H1 (cell line): ENCODE results near the gene MYCBPAP. TPM values are rescaled to one million over a fixed set of nuclear protein-coding genes. Genes with fewer than 3 reads are reported as not detected.

Source experiments
- CHD2 ChIP-seq: IDR thresholded peaks from 2 replicates; pipeline ENCODE4 v1.6.1; 2012; ENCODE audit warnings: low read length, improper control_type of control experiment
- CREB1 ChIP-seq: IDR thresholded peaks from 2 replicates; pipeline ENCODE4 v1.6.1; 2012; ENCODE audit warnings: inconsistent platforms
- CTBP2 ChIP-seq: IDR thresholded peaks from 2 replicates; pipeline ENCODE4 v1.7.0; 2011; ENCODE audit warnings: borderline replicate concordance, mild to moderate bottlenecking, moderate library complexity, mixed read lengths, low read length; ENCODE audit not compliant: insufficient read depth, insufficient read length
- GABPA ChIP-seq: IDR thresholded peaks from 2 replicates; pipeline ENCODE4 v1.6.1; 2011; ENCODE audit warnings: mild to moderate bottlenecking, low read length, moderate library complexity, borderline replicate concordance; ENCODE audit not compliant: insufficient read depth
- KDM4A ChIP-seq: IDR thresholded peaks from one replicate; pipeline ENCODE4 v1.7.1; 2012; ENCODE audit warnings: low read depth, mild to moderate bottlenecking, moderate library complexity, low read length, inconsistent platforms; ENCODE audit not compliant: severe bottlenecking
- POLR2A ChIP-seq, 2 experiments: IDR thresholded peaks; 1 replicate in 1 of 2; 2 replicates in 1 of 2; pipeline ENCODE4 v1.6.1; 2011; ENCODE audit warnings: low read depth in 2 of 2, low read length in 2 of 2, mild to moderate bottlenecking in 2 of 2; ENCODE audit errors: control extremely low read depth in 1 of 2
- SIX5 ChIP-seq: IDR thresholded peaks from 2 replicates; pipeline ENCODE4 v1.6.1; 2011; ENCODE audit warnings: mild to moderate bottlenecking, low read depth, low read length
- SRF ChIP-seq: IDR thresholded peaks from 2 replicates; pipeline ENCODE4 v1.6.1; 2011; ENCODE audit warnings: mild to moderate bottlenecking, low read depth, low read length, moderate library complexity
- polyA plus RNA-seq, 7 experiments: library from polyadenylated mRNA; depleted of rRNA in 3 of 7; stranded (reverse) in 5 of 7; unstranded in 2 of 7; fragments of >200 nt in 5 of 7; fragments of 200-250 nt in 2 of 7; gene quantifications; 1 replicate in 5 of 7; 2 replicates in 1 of 7; 4 replicates in 1 of 7; pipeline versions ENCODE4 v1.2.1 to v1.2.3, GENCODE V29; 2011 to 2013; ENCODE audit warnings: missing spikeins in 2 of 7, mixed read lengths in 2 of 7
- total RNA-seq: library from RNA; stranded (reverse); fragmentation: NEBNext Ultra II Directional; extraction: Animal tissue kit (Norgen Biotek cat#: 25700); gene quantifications from 2 replicates; pipeline ENCODE4 v1.2.1, GENCODE V29; 2021

The MYCBPAP gene
- total and polyA plus RNA-seq, 2 of the 8 experiments (the other 6 are each of a cell fraction or from before 2014, with no cell fraction given), result 0.89 to 3.3 TPM

GRCh38 chr17:50469671-50470305, 38.5 kb upstream of the MYCBPAP start (continued):
- TF ChIP-seq GABPA (no peak), CTBP2 (no peak), CHD2 (no peak), KDM4A (no peak), POLR2A (IDR thresholded peaks at IDR 0.05; ENCODE audit: control extremely low read depth in 1 of 2, low read depth in 2 of 2, low read length in 2 of 2) (no peak), SRF (no peak), SIX5 (no peak), CREB1 (no peak)
